Upper lobe of left lung (tissue), 4 donors: Measurements from ENCODE around the gene RNASET2.
"Not testable (repeated sequence)": the region's sequence is repeated elsewhere in the genome, so short reads cannot be mapped to it uniquely, and the experiment has no call there.

ENCODE experiments used
- EP300 ChIP-seq, 4 donors: sonication (generic); formaldehyde crosslinking; IDR thresholded peaks; one replicate each; pipeline ENCODE4 v1.5.1; 2017; ENCODE audit warnings: antibody characterized with exemption in 4 of 4, control low read depth in 2 of 4
- TF ChIP-seq, protein P1 (sequence below), 6 experiments: fragments of 450-650 bp in 4 of 6; fragments of 200-600 bp in 2 of 6; sonication (generic) in 2 of 6; IDR thresholded peaks; one replicate each; pipeline ENCODE4 v1.5.1; 2016 to 2019; ENCODE audit warnings: antibody characterized with exemption in 6 of 6

DNA sequence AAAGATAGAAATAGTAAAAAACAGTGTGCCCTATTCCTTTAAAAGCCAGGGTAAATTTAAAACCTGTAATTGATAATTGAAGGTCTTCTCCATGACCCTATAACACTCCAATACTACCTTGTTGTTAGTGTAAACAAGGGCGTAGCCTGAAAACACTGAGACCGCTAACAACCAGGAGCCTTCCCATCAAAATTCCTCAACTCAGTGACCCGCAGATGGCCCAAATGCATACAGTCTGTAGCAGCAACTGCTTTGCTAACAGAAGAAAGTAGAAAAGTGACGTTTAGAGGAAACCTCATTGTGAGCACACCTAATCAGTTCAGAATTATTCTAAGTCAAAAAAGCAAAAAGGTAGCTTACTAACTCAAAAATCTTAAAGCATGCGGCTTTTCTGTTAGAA, 63.9 kb downstream of the RNASET2 start:
- TF ChIP-seq, protein P1, sequence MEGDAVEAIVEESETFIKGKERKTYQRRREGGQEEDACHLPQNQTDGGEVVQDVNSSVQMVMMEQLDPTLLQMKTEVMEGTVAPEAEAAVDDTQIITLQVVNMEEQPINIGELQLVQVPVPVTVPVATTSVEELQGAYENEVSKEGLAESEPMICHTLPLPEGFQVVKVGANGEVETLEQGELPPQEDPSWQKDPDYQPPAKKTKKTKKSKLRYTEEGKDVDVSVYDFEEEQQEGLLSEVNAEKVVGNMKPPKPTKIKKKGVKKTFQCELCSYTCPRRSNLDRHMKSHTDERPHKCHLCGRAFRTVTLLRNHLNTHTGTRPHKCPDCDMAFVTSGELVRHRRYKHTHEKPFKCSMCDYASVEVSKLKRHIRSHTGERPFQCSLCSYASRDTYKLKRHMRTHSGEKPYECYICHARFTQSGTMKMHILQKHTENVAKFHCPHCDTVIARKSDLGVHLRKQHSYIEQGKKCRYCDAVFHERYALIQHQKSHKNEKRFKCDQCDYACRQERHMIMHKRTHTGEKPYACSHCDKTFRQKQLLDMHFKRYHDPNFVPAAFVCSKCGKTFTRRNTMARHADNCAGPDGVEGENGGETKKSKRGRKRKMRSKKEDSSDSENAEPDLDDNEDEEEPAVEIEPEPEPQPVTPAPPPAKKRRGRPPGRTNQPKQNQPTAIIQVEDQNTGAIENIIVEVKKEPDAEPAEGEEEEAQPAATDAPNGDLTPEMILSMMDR (IDR thresholded peaks at IDR 0.05), result not testable (repeated sequence)
- TF ChIP-seq EP300 (IDR thresholded peaks at IDR 0.05), result not testable (repeated sequence)
